Stimulated activated CD4-positive, alpha-beta T cell treated with anti-CD3 and anti-CD28 coated beads, TNF-alpha, amount 100 ng/mL, for 48 hours (primary cell): Measurements from ENCODE around the gene SCGB3A2.

Experiments
- DNase-seq, 3 donors: peaks; one replicate each; pipeline ENCODE4 v3.0.0-alpha.2; 2020; ENCODE audit warnings: low read depth in 3 of 3

Gene SCGB3A2

GRCh38 chr5:147904110-147904509 lies 25.6 kb downstream of the SCGB3A2 start:
- DNase-seq: no peak

- DNase-seq: no peak
Measured at GRCh38 chr5:147906326-147907095, 28.0 kb downstream of the SCGB3A2 start, which contains the start of gene C5orf46. Gene C5orf46 (minus strand): TSS chr5:147906538. CDS start chr5:147906501, 37 bp downstream.

GRCh38 chr5:147911427-147911826 lies 32.9 kb downstream of the SCGB3A2 start:
- DNase-seq: no peak

- no peak for DNase-seq
Measured at GRCh38 chr5:147912011-147912410, 33.5 kb downstream of the SCGB3A2 start.

- DNase-seq: no peak
Measured at GRCh38 chr5:147913786-147914185, 35.3 kb downstream of the SCGB3A2 start.

- no peak for DNase-seq
Measured at GRCh38 chr5:147918101-147918685, 39.7 kb downstream of the SCGB3A2 start.

GRCh38 chr5:147918899-147919298 lies 40.4 kb downstream of the SCGB3A2 start:
- no peak for DNase-seq

GRCh38 chr5:147920420-147921030 lies 42.0 kb downstream of the SCGB3A2 start:
- no peak for DNase-seq

- DNase-seq: no peak
Measured at GRCh38 chr5:147921136-147921535, 42.6 kb downstream of the SCGB3A2 start.

- DNase-seq: no peak
Measured at GRCh38 chr5:147925020-147925419, 46.5 kb downstream of the SCGB3A2 start.

- no peak for DNase-seq
Measured at GRCh38 chr5:147927901-147928300, 49.4 kb downstream of the SCGB3A2 start.

- DNase-seq: no peak
Measured at GRCh38 chr5:147930769-147931168, 52.3 kb downstream of the SCGB3A2 start.
